Left hindlimb (tissue), 1 donor: Measurements from ENCODE around the gene BCAR3.

ENCODE experiments used
- DNase-seq: peaks from one replicate; pipeline ENCODE4 v3.0.0-alpha.2; 2018

The BCAR3 gene

GRCh38 chr1:93681101-93681988 lies at the start of gene BCAR3:
Gene BCAR3, minus strand, starts transcription at chr1:93681837. Its CDS starts 6,907 bp downstream, at chr1:93674930.
- DNase-seq: peak; percentile 72

GRCh38 chr1:93730621-93731020 lies 49.0 kb upstream of the BCAR3 start:
- no peak for DNase-seq

- DNase-seq: no peak
Observed at GRCh38 chr1:93729906-93730305, 48.3 kb upstream of the BCAR3 start.

- DNase-seq: no peak
Observed at GRCh38 chr1:93729502-93729901, 47.9 kb upstream of the BCAR3 start.

DNA sequence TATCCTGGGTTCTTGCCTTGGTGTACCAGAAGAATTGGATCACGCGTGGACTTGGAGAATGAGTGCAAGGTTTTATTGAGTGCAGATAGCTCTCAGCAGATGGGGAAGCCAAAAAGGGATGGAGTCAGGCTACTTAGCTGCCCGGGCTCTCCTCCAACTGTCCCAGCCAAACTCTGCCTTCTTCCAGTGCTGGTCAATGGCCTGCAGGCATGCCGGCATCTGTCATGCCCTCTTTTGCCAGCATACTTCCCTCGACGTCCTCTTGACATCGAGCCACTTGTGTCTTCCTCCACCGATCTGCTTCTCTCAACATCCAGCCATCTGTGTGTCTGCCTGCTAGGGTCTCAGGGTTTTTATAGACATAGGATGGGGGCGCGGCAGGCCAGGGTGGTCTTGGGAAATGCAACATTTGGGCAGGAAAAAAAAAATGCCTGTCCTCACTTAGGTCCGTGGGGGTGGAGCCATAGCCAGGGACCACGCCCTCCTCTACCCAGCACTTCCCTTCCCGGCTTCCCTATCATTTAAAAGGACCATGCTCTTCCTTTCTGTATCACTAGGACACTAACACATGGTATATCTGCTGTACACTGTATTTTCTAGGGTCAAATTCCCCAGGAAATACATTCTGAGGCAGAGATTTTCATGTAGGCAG lies 47.0 kb upstream of the BCAR3 start:
- no peak for DNase-seq

- no peak for DNase-seq
Observed at GRCh38 chr1:93723733-93724270, 42.2 kb upstream of the BCAR3 start.

DNA sequence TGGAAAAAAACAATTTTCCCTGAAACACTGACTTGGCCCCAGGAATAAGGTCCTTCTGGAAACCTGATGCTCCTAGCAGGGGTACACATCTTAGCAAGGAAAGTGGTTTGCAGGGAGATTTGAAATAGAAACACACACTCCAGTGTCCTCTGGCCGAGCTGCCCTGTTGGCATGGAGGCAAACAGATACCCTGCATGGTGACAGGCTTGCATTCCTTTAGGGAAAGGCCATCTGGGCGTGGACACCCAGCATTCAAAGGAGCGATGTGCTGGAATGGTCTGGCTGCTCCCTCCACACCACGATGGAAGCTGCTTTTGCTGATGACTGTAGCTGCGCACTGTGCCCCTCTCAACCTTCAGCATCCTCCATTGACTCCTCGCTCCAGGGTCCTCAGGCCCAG lies 41.5 kb upstream of the BCAR3 start:
- DNase-seq: no peak

DNA sequence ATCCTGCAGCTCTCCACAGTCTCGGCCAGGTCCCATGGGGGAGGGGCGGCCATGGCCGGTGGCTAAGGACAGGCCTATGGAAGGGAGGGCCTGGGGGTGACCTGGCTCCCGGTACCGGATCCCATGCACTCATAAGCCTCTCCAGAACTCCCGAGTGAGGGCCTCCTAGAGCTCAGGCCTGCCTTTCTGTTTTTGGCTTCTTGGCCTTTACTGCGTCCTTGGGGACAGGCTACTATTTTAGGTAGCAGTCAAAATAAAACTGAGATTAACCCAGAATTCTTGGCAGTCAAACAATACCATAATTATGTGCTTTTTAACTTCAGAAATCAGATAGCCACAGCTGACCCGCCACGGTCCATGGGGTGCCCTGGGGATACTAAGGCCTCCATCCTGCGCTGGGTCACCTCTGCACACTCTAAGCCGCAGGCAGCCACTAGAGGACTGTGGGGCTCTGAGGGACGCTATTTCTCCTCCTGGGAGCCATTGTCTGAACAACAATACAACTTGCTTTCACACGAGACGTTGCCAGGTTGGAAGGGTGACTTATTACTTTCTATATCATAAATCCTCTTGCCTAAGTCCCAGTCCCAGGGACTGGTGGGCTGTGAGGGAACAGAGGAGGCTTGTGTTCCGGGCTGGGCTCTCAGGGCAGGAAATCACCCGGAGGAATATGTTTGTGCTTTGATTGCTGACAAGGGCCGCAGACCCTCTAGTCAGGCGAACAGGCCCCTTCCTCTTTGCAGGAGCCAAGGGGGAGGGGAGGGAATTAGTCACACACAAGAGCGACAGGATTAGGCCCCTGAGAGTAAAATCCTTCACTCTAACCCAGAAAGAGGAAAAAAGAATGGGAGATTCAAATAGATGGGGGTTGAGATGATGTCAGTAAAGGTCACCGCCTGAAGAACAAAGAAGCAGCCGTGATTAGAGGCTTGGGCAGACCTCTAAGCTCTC lies 40.7 kb upstream of the BCAR3 start:
- peak; percentile 49 for DNase-seq

- DNase-seq: no peak
Observed at GRCh38 chr1:93720956-93721626, 39.5 kb upstream of the BCAR3 start.

GRCh38 chr1:93717640-93718039 lies 36.0 kb upstream of the BCAR3 start:
- no peak for DNase-seq

DNA sequence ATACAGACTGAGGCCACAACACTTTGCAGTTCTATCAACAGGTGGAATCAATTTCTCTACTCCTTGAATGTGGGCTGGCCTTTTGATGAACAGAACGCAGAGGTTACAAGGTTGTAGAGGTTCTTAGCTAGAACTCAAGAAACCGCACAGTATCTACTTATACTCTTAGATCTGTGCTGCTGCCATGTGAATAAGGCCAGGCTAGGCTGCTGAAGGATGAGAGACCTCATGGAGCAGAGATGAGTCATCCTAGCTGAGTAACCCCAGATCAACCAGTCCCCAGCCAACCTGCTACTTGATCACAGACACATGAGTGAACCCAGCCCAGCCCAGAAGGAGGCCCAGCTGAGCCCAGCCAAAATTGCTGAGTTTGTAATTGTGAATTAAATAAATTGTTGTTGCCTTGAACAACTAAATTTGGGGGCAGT lies 35.3 kb upstream of the BCAR3 start:
- DNase-seq: no peak

- DNase-seq: no peak
Observed at GRCh38 chr1:93716163-93716562, 34.5 kb upstream of the BCAR3 start.

DNA sequence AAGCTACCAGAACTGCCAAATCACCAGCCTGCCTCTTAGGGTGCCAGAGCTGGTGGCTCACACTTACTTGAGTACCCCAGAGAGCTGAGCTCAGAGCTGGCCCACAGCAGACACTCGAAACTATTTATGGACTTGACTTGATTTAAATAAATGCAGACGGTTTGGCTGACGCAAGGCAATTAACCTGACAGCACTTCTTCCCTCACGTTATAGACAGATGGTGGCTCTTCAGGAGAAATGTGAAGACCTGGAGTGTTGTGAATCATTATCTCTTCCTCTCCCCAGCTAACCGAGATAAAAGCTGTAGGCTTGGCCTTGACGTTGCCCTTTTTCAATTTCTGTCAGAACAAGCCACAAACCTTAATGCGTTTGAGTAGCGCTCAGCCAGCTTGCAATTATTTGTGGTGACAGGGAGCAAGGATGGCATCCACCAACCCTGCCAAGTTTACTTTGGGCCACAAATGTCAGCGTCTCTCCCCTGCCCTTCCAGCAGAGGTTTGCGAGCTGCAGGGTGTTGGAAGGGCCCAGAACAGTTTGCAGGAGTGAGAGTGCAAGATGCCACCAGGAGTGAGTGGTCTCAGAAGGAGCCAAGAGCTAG lies 34.0 kb upstream of the BCAR3 start:
- no peak for DNase-seq

DNA sequence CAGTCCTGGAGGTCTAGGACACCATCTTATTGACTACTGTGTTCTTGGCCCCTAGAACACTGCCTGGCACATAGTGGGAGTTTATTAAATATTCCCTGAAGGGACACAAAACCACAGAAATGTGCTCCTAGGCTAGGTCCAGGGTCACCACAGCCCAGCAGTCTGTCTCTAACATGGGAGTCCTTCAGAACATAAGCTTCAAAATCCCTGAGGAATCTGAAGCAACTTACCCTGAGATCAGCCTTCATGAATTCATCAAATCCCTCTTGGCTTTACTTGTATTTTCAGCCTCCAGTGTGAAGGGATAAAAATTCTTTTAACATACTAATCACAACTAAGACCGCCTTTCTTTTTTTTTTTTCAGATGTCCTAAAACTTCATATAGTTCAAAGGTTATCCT lies 32.7 kb upstream of the BCAR3 start:
- no peak for DNase-seq

- DNase-seq: no peak
Observed at GRCh38 chr1:93713341-93713740, 31.7 kb upstream of the BCAR3 start.

DNA sequence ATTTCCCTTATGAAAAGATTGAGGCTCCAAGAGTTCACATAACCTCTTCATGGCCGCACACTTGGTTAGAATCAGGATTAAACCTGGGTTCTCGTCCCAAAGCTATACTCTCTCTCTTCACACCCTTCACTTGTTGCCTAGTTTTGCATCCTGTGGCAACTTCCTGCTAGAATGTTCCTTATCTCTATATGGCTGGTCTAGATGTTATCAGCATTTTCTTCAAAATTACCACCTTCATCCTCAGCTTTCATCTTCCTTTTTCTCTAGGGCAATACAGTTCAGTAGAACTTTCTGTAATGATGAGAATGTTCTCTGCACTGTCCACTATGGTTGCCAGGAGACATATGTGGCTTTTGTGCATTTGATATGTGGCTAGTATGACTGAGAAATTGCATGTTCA lies 31.1 kb upstream of the BCAR3 start:
- no peak for DNase-seq

- DNase-seq: no peak
Observed at GRCh38 chr1:93710499-93711453, 29.1 kb upstream of the BCAR3 start.

GRCh38 chr1:93708734-93709481 lies 27.3 kb upstream of the BCAR3 start:
- DNase-seq: no peak

DNA sequence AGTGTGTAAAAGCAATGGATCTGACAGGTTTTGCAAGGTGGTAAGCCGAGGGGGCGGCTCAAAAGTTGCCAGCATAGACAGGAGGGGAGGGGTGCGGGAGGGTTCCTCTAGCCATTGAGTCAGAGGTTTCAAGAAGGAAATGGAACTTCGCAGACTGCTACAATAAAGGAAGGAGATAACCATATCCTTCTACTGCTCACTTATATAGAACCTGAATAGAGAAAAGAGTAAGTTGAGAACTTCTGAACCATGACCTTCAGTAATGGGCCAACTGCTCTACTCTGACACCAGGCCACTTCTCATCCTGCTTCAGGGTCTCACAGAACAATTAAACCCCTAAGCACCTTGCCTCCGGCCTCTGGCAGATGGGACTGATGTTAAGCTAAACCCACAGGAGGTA lies 26.3 kb upstream of the BCAR3 start:
- no peak for DNase-seq
